ENCODE measurements around the gene PRR20E. TPM values are rescaled to one million over a fixed set of nuclear protein-coding genes. Genes with fewer than 3 reads are reported as not detected.
"Not testable (repeated sequence)": the region's sequence is repeated elsewhere in the genome, so short reads cannot be mapped to it uniquely, and the experiment has no call there.

Gene PRR20E
- total RNA-seq, 3 donors from 2014 or later (not counting 1 experiment from before 2014, with no cell fraction given) = not detected

- intact Hi-C loops (cut with micrococcal nuclease) = no loop called here
- no peaks in the 10 kb centered on the region for H3K4me1 ChIP-seq (ENCODE audit: control insufficient read depth, insufficient read depth, low read length)
- WGBS (ENCODE audit: insufficient coverage) = 94% methylated on average over 2 of the region's 4 CpGs
Observed at GRCh38 chr13:57137585-57137984, 29.4 kb upstream of the PRR20E start.

GRCh38 chr13:57138988-57139387 is 28.0 kb upstream of the PRR20E start:
- no peaks in the 10 kb centered on the region for H3K36me3 ChIP-seq (ENCODE audit: control insufficient read depth, insufficient read depth, low read length)
- no peak for TF ChIP-seq CTCF (IDR thresholded peaks at IDR 0.05)
- DNase-seq (no peak), ATAC-seq (no peak)
- H3K4me1 ChIP-seq (ENCODE audit: control insufficient read depth, insufficient read depth, low read length) = no peaks in the 10 kb centered on the region
- no peaks in the 10 kb centered on the region for H3K4me1 Mint-ChIP-seq
- no peak overlapping the region for H3K4me3 ChIP-seq (ENCODE audit: low read length)
- no peak overlapping the region for H3K27ac Mint-ChIP-seq
- WGBS (ENCODE audit: insufficient coverage) = 94% methylated on average over 2 of the region's 5 CpGs
- no peaks in the 10 kb centered on the region for H3K27me3 Mint-ChIP-seq (ENCODE audit: low read depth in 2 of 2)
- no peaks in the 10 kb centered on the region for H3K9me3 ChIP-seq (ENCODE audit: control insufficient read depth, insufficient read depth, low read length)
- H3K9me3 Mint-ChIP-seq = peaks cover 5 to 9% of the 10 kb centered on the region in 2 donors
- no peak overlapping the region for H3K4me3 Mint-ChIP-seq
- H3K27me3 ChIP-seq (ENCODE audit: control insufficient read depth, insufficient read depth, low read length) = no peaks in the 10 kb centered on the region
- intact Hi-C loops (cut with micrococcal nuclease) = no loop called here
- H3K27ac ChIP-seq (ENCODE audit: low read length) = no peak overlapping the region
- no peaks in the 10 kb centered on the region for H3K36me3 Mint-ChIP-seq

More at GRCh38 chr13:57137585-57137984, 29.4 kb upstream of the PRR20E start:
- H3K9me3 Mint-ChIP-seq = peaks cover 9 to 12% of the 10 kb centered on the region in 2 donors
- Histone ChIP-seq H3K27ac (ENCODE audit: low read length) (no peak overlapping the region), H3K36me3 (ENCODE audit: control insufficient read depth, insufficient read depth, low read length) (no peaks in the 10 kb centered on the region), H3K9me3 (ENCODE audit: control insufficient read depth, insufficient read depth, low read length) (no peaks in the 10 kb centered on the region), H3K27me3 (ENCODE audit: control insufficient read depth, insufficient read depth, low read length) (no peaks in the 10 kb centered on the region), H3K4me3 (ENCODE audit: low read length) (no peak overlapping the region)
- no peak overlapping the region for H3K4me3 Mint-ChIP-seq
- ATAC-seq (no peak), DNase-seq (no peak)
- no peaks in the 10 kb centered on the region for H3K36me3 Mint-ChIP-seq
- TF ChIP-seq CTCF (IDR thresholded peaks at IDR 0.05) = no peak
- H3K27ac Mint-ChIP-seq = no peak overlapping the region
- H3K4me1 Mint-ChIP-seq = no peaks in the 10 kb centered on the region
- no peaks in the 10 kb centered on the region for H3K27me3 Mint-ChIP-seq (ENCODE audit: low read depth in 2 of 2)

GRCh38 chr13:57139781-57140180 is 27.2 kb upstream of the PRR20E start:
- H3K36me3 ChIP-seq (ENCODE audit: control insufficient read depth, insufficient read depth, low read length) = not testable (repeated sequence)

GRCh38 chr13:57140235-57140968 is 26.6 kb upstream of the PRR20E start, which contains the start of gene PRR20A:
Gene PRR20A, plus strand, starts transcription at chr13:57140918. Its CDS starts 387 bp downstream, at chr13:57141305.
- H3K27ac ChIP-seq (ENCODE audit: low read length); H3K4me3 Mint-ChIP-seq; H3K4me1 ChIP-seq (ENCODE audit: control insufficient read depth, insufficient read depth, low read length); H3K4me1 Mint-ChIP-seq; DNase-seq; H3K36me3 ChIP-seq (ENCODE audit: control insufficient read depth, insufficient read depth, low read length); H3K9me3 Mint-ChIP-seq; ATAC-seq; H3K36me3 Mint-ChIP-seq; H3K27me3 Mint-ChIP-seq (ENCODE audit: low read depth in 2 of 2); H3K9me3 ChIP-seq (ENCODE audit: control insufficient read depth, insufficient read depth, low read length); H3K27ac Mint-ChIP-seq; H3K4me3 ChIP-seq (ENCODE audit: low read length); intact Hi-C loops (cut with micrococcal nuclease); H3K27me3 ChIP-seq (ENCODE audit: control insufficient read depth, insufficient read depth, low read length): not testable (repeated sequence)
- 92% methylated on average over 11 of the region's 34 CpGs for WGBS (ENCODE audit: insufficient coverage)

More at GRCh38 chr13:57139781-57140180, 27.2 kb upstream of the PRR20E start:
- H3K4me3 Mint-ChIP-seq; H3K27me3 Mint-ChIP-seq (ENCODE audit: low read depth in 2 of 2); H3K27ac Mint-ChIP-seq; H3K4me1 ChIP-seq (ENCODE audit: control insufficient read depth, insufficient read depth, low read length); H3K27me3 ChIP-seq (ENCODE audit: control insufficient read depth, insufficient read depth, low read length); H3K4me1 Mint-ChIP-seq; DNase-seq; H3K9me3 ChIP-seq (ENCODE audit: control insufficient read depth, insufficient read depth, low read length); H3K4me3 ChIP-seq (ENCODE audit: low read length); ATAC-seq; H3K36me3 Mint-ChIP-seq; intact Hi-C loops (cut with micrococcal nuclease); H3K27ac ChIP-seq (ENCODE audit: low read length); H3K9me3 Mint-ChIP-seq: not testable (repeated sequence)
- no CpG with 5 or more reads among the region's 18 CpGs for WGBS (ENCODE audit: insufficient coverage)

- H3K36me3 ChIP-seq (ENCODE audit: control insufficient read depth, insufficient read depth, low read length); ATAC-seq; H3K27ac Mint-ChIP-seq; H3K4me3 Mint-ChIP-seq; intact Hi-C loops (cut with micrococcal nuclease); H3K27ac ChIP-seq (ENCODE audit: low read length); H3K4me3 ChIP-seq (ENCODE audit: low read length); H3K27me3 Mint-ChIP-seq (ENCODE audit: low read depth in 2 of 2); H3K4me1 ChIP-seq (ENCODE audit: control insufficient read depth, insufficient read depth, low read length); H3K9me3 Mint-ChIP-seq; H3K4me1 Mint-ChIP-seq; H3K36me3 Mint-ChIP-seq; H3K9me3 ChIP-seq (ENCODE audit: control insufficient read depth, insufficient read depth, low read length); DNase-seq; H3K27me3 ChIP-seq (ENCODE audit: control insufficient read depth, insufficient read depth, low read length): not testable (repeated sequence)
- WGBS (ENCODE audit: insufficient coverage) = no CpG with 5 or more reads among the region's 22 CpGs
Observed at GRCh38 chr13:57147188-57147587, 19.8 kb upstream of the PRR20E start, which contains the start of gene PRR20B. Gene PRR20B, plus strand, starts transcription at chr13:57147488. Its CDS starts 387 bp downstream, at chr13:57147875.

GRCh38 chr13:57148106-57148505 is 18.9 kb upstream of the PRR20E start:
- H3K4me1 ChIP-seq (ENCODE audit: control insufficient read depth, insufficient read depth, low read length); H3K4me3 Mint-ChIP-seq; H3K9me3 ChIP-seq (ENCODE audit: control insufficient read depth, insufficient read depth, low read length); H3K27me3 Mint-ChIP-seq (ENCODE audit: low read depth in 2 of 2); H3K4me3 ChIP-seq (ENCODE audit: low read length); H3K27ac ChIP-seq (ENCODE audit: low read length); DNase-seq; H3K9me3 Mint-ChIP-seq; H3K4me1 Mint-ChIP-seq; ATAC-seq; H3K27me3 ChIP-seq (ENCODE audit: control insufficient read depth, insufficient read depth, low read length); H3K36me3 ChIP-seq (ENCODE audit: control insufficient read depth, insufficient read depth, low read length); H3K27ac Mint-ChIP-seq; H3K36me3 Mint-ChIP-seq; intact Hi-C loops (cut with micrococcal nuclease): not testable (repeated sequence)
- 92% methylated on average over 6 of the region's 14 CpGs for WGBS (ENCODE audit: insufficient coverage)
